ENCODE results near the gene OR51M1. TPM values are rescaled to one million over a fixed set of nuclear protein-coding genes. Genes with fewer than 3 reads are reported as not detected.

Gene OR51M1
- polyA plus RNA-seq, 1 of the 3 experiments (the other 2 are of a cell fraction) = not detected

DNA sequence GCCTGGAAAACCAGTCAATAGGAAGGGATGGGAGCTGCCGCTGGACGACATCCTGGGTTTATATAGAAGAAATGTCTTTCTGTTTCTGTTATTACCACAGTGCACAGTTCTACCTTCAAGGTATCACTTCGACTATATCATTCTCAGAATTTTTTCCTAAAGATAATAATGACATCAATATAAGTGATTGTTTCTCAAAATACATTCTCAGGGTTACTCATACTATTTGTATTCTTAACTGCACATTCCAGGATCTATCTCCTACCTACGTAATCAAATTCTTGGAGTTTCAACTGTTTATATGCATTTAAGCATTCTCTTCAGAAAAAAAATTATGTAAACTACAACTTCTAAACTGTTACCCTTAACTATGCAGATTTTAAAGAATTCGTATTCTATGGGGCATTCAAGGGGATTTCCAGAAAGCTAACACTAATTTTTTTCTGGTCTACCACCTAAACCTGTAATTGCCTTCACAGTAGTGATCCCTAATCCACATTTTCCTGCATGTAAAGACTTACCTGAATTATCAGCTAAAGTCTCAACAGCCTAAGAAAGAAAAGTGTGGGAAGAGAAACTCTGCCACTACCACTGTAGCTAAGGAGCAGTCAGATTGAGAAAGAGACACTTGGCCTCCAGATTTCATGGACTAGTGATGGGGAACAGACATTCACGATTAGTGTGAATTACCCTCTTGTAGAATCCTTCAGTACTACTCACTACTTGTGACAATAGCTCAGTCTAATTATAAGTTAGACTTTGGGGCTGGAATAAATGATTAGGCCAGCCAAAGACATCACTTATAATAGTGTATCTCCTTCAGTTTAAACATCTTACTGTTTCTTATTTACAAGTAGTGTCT, 39.9 kb upstream of the OR51M1 start, which contains the start of gene OR51B5 (continued):
- TF ChIP-seq, protein P1, sequence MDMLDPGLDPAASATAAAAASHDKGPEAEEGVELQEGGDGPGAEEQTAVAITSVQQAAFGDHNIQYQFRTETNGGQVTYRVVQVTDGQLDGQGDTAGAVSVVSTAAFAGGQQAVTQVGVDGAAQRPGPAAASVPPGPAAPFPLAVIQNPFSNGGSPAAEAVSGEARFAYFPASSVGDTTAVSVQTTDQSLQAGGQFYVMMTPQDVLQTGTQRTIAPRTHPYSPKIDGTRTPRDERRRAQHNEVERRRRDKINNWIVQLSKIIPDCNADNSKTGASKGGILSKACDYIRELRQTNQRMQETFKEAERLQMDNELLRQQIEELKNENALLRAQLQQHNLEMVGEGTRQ (IDR thresholded peaks at IDR 0.05; ENCODE audit: borderline replicate concordance, low read depth, low read length) = no peak
- no peak for TF ChIP-seq RXRA (IDR thresholded peaks at IDR 0.05; ENCODE audit: borderline replicate concordance, low read depth)
- TF ChIP-seq FOSL2 (IDR thresholded peaks at IDR 0.05; ENCODE audit: borderline replicate concordance, low read depth) = no peak
- TF ChIP-seq RFX5 (IDR thresholded peaks at IDR 0.05; ENCODE audit: low read length) = no peak
- TF ChIP-seq, protein P2, sequence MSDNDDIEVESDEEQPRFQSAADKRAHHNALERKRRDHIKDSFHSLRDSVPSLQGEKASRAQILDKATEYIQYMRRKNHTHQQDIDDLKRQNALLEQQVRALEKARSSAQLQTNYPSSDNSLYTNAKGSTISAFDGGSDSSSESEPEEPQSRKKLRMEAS (IDR thresholded peaks at IDR 0.05; ENCODE audit: low read depth) = no peak
- TF ChIP-seq TAF1 (IDR thresholded peaks at IDR 0.05; ENCODE audit: borderline replicate concordance, low read depth, low read length) = no peak

DNA sequence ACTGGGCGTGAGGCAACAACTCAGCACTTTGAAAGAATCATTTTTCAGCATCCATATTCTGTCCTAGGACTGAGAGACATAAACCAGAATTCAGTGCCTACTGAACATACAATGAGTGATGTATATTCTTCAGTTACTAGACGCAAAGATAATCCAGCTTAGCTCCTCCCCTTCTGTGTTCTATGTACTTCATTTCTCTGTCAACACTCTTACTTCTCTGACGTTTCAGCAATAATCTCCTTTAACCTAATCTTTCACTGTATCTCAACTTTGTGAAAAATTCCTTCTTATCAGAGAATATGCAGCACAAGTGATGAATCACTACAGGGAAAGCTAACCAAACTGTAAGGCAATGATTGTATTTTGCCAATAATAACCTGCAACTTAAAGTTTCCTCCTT, 37.8 kb upstream of the OR51M1 start:
- H3K36me3 ChIP-seq (replicated peaks in 1 of 2; ENCODE audit: control insufficient read depth in 1 of 2, insufficient read depth in 2 of 2, low read length in 1 of 2) = no peaks in the 10 kb centered on the region
- no peak overlapping the region for H3K4me2 ChIP-seq
- WGBS (ENCODE audit: low lambda C conversion rate) = 0% methylated on average over 3 of the region's 3 CpGs
- TF ChIP-seq GABPA (IDR thresholded peaks at IDR 0.05; ENCODE audit: low read depth) (no peak), GATA2 (CRISPR knock-in tag; IDR thresholded peaks at IDR 0.05) (no peak), MEF2A (IDR thresholded peaks at IDR 0.05; ENCODE audit: borderline replicate concordance, low read depth) (no peak), SMC3 (IDR thresholded peaks at IDR 0.05; ENCODE audit: low read depth, low read length) (no peak), MXI1 (IDR thresholded peaks at IDR 0.05; ENCODE audit: low read depth, low read length) (no peak)
- TF ChIP-seq, protein P3, sequence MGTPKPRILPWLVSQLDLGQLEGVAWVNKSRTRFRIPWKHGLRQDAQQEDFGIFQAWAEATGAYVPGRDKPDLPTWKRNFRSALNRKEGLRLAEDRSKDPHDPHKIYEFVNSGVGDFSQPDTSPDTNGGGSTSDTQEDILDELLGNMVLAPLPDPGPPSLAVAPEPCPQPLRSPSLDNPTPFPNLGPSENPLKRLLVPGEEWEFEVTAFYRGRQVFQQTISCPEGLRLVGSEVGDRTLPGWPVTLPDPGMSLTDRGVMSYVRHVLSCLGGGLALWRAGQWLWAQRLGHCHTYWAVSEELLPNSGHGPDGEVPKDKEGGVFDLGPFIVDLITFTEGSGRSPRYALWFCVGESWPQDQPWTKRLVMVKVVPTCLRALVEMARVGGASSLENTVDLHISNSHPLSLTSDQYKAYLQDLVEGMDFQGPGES (IDR thresholded peaks at IDR 0.05; ENCODE audit: low read depth, low read length) = no peak
- no peaks in the 10 kb centered on the region for H3K9me3 ChIP-seq
- no peaks in the 10 kb centered on the region for H3K4me1 ChIP-seq (ENCODE audit: control insufficient read depth in 1 of 2, insufficient read depth in 2 of 2, low read depth in 1 of 2, low read length in 1 of 2)
- no peaks in the 10 kb centered on the region for H3K79me2 ChIP-seq (ENCODE audit: insufficient read depth)
- ChIA-PET CTCF (no interaction called here), POLR2A (no interaction called here)
- H3K9ac ChIP-seq = no peak overlapping the region
- no peak overlapping the region for H3K4me3 ChIP-seq (ENCODE audit: low read depth in 2 of 2, low read length in 1 of 2)
- no peaks in the 10 kb centered on the region for H3F3A ChIP-seq (replicated peaks; ENCODE audit: insufficient read depth)
- no peaks in the 10 kb centered on the region for H3K9me2 ChIP-seq
- DNase-seq = no peak
- H2AFZ ChIP-seq (ENCODE audit: low read depth) = no peak overlapping the region; the same call in 1 of the 2 replicates
- H4K20me1 ChIP-seq (ENCODE audit: insufficient read depth) = no peaks in the 10 kb centered on the region
- H3K27me3 ChIP-seq (ENCODE audit: insufficient read depth) = no peaks in the 10 kb centered on the region; the same call in 1 of the 2 replicates
- H3K27ac ChIP-seq (ENCODE audit: low read depth in 2 of 2, low read length in 1 of 2) = no peak overlapping the region

All from SK-N-SH (cell line).